NB4 (cell line): ENCODE measurements around the gene SMIM29.

Source experiments
- MYC ChIP-seq: IDR thresholded peaks from 2 replicates; pipeline ENCODE4 v1.6.1; 2011; ENCODE audit warnings: low read depth, low read length
- POLR2A ChIP-seq: IDR thresholded peaks from 2 replicates; pipeline ENCODE4 v1.6.1; 2011; ENCODE audit warnings: mild to moderate bottlenecking; ENCODE audit not compliant: insufficient read length; ENCODE audit errors: extremely low read depth
- TF ChIP-seq, protein P1 (sequence below): IDR thresholded peaks from one replicate; pipeline ENCODE4 v1.5.1; 2012; ENCODE audit warnings: low read depth, low read length
- TF ChIP-seq, protein P2 (sequence below): IDR thresholded peaks from 2 replicates; pipeline ENCODE4 v1.6.1; 2011; ENCODE audit warnings: low read depth, low read length

DNA sequence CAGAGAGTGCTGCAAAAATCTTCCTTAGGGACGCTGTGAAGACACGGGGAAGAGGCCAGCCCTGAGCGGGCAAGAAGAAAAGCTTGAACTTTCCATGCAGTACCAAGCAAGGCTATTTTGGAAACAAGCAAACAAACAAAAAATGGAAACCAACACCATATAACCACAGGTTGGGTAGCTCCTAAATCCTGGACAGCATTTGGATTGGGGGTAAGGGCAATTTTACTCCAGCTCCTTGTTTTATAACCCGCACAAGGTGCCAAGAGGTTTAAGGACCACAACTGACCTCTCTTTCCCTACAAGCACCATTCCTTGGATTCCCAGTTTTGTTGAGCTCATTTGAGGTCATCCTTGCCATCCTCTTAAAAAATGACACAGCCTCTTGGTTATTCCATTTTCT is 31.4 kb upstream of the SMIM29 start:
- TF ChIP-seq POLR2A: no peak
- TF ChIP-seq, protein P1, sequence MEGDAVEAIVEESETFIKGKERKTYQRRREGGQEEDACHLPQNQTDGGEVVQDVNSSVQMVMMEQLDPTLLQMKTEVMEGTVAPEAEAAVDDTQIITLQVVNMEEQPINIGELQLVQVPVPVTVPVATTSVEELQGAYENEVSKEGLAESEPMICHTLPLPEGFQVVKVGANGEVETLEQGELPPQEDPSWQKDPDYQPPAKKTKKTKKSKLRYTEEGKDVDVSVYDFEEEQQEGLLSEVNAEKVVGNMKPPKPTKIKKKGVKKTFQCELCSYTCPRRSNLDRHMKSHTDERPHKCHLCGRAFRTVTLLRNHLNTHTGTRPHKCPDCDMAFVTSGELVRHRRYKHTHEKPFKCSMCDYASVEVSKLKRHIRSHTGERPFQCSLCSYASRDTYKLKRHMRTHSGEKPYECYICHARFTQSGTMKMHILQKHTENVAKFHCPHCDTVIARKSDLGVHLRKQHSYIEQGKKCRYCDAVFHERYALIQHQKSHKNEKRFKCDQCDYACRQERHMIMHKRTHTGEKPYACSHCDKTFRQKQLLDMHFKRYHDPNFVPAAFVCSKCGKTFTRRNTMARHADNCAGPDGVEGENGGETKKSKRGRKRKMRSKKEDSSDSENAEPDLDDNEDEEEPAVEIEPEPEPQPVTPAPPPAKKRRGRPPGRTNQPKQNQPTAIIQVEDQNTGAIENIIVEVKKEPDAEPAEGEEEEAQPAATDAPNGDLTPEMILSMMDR: no peak
- TF ChIP-seq MYC: no peak
- TF ChIP-seq, protein P2, sequence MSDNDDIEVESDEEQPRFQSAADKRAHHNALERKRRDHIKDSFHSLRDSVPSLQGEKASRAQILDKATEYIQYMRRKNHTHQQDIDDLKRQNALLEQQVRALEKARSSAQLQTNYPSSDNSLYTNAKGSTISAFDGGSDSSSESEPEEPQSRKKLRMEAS: no peak
